KOPT-K1 (cell line): ENCODE data around the gene TRIM45.

ENCODE experiments used
- H3K27ac ChIP-seq: fragments of 200-600 bp; sonication (generic); 2 replicates; pipeline ENCODE4 v1.5.1; 2016; ENCODE audit warnings: antibody characterized with exemption, mild to moderate bottlenecking, low read depth, low read length; ENCODE audit not compliant: poor library complexity, severe bottlenecking
- H3K36me3 ChIP-seq: fragments of 200-600 bp; sonication (generic); 2 replicates; pipeline ENCODE4 v1.5.1; 2017; ENCODE audit warnings: antibody characterized with exemption, mild to moderate bottlenecking, low read length, moderate library complexity; ENCODE audit not compliant: insufficient read depth
- H3K9me3 ChIP-seq: fragments of 200-600 bp; sonication (generic); 2 replicates; pipeline ENCODE4 v1.5.1; 2017; ENCODE audit warnings: antibody characterized with exemption, low read length, mild to moderate bottlenecking; ENCODE audit not compliant: insufficient read depth, poor library complexity, severe bottlenecking

The TRIM45 gene

DNA sequence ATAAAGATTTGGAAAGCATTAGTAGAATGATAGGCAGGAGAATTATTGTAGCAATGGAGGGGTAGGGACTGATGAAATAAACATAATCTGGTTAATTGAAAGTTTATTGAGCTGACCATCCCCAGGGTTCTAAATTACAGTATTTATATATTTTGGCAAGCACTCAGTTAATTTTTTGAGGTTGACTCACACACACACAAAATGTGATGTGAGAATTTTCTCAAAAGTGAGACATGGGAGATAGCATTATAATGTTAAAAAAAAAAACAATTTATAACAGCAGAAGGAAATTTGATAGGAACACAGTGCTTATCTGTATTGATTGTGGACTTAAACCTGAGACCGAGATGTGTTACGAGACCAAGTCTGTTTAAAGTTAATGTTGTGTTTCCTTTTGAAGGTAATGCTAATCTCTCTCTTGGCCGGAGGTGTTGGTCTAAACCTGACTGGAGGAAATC is 24.6 kb downstream of the TRIM45 start:
- no peak overlapping the region for H3K27ac ChIP-seq
- H3K36me3 ChIP-seq = peaks cover 100% of the 10 kb centered on the region
- H3K9me3 ChIP-seq = no peaks in the 10 kb centered on the region

DNA sequence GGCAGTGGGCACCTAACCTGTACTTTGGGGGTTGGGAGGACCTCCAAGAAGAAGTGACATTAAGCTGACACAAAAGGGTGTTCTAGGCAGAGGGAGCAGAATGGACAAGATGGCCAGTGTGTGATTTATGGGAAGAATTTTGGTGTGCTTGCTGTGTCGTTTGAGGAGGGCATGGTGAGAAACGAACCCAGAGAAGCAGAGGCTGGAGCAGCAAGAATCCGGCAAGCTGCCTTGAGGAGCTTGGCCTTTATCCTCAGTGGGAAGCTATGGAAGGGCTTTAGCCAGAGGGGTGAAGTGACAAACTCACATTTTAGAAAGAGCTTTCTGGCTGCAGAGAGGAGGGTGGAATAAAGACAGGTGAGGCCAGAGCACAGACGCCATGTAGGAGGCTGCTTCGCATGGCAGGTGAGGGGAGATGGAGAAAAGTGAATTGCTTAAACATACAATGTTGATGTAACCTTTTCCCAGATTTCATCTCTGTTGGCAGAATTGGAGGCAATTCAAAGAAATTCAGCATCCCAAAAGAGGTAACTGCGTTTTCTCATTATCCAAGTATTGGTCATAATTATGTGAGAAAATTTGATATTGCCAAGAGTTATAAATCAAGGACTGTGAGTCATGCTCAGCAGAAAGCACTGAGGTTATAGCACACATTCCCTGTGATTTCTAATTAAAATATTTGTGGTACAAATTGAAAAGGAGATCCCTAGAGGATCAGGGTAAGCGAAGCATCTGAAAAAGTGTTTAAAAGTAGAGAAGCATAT is 26.5 kb downstream of the TRIM45 start:
- Histone ChIP-seq H3K9me3 (no peaks in the 10 kb centered on the region), H3K36me3 (peaks cover 100% of the 10 kb centered on the region), H3K27ac (no peak overlapping the region)

DNA sequence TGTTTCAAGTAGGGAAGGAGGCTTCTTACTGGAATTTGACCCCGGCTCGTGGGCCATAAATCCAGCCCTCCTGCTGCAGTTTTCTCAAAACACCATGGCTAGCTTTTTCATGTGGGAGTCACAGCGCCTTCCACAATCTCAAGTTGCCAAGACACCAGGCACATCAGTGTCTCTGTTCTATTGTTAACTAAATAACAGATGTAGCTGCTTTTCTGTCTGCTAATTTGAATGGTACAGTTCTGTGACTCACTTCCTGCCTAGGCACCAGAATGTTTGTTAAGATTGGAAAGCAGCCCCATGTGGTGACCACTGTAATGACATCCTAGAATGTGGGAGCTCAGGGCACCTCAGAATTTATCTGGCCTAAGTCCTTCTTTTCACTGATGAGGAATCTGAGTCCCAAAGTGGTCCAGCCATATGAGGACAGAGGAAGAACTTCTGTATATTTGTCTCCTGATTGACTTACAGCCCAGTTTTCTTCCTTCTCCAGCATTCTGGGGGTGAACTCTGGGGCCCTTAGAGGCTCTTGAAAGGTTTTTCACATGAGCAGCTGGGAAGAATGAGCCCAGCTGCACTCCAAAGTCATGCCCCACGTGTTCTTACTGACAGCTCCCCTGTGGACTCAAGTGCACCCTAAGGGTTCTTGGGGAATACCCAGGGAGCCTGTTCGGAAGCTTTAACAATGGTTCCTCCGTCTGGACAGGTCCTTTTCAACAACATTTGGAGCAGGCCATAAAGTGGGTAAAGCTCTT is 27.5 kb downstream of the TRIM45 start:
- peaks cover 100% of the 10 kb centered on the region for H3K36me3 ChIP-seq
- no peaks in the 10 kb centered on the region for H3K9me3 ChIP-seq
- H3K27ac ChIP-seq = no peak overlapping the region

DNA sequence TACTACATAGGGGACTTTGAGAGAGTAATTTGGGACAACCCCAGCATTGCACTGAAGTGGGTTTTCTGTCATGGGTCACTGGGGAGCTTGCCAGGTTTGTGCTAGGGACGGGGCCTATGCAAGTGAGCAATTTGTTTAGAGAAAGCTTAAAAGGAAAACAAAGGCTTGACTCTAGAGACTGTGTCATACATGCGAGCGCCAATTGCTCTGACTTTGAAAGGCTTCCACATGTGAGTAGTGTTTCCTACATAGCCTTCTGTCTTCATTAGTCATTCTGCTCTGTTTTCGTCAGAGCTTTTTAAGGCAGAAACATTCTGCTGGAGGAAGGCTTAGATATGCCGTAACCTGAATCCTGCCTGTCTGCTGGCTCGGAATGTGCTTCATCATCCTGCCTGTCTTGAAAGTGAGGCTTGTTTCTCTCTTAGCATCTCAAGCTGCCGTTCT is 28.4 kb downstream of the TRIM45 start:
- H3K9me3 ChIP-seq = no peaks in the 10 kb centered on the region
- H3K27ac ChIP-seq = no peak overlapping the region
- peaks cover 100% of the 10 kb centered on the region for H3K36me3 ChIP-seq

DNA sequence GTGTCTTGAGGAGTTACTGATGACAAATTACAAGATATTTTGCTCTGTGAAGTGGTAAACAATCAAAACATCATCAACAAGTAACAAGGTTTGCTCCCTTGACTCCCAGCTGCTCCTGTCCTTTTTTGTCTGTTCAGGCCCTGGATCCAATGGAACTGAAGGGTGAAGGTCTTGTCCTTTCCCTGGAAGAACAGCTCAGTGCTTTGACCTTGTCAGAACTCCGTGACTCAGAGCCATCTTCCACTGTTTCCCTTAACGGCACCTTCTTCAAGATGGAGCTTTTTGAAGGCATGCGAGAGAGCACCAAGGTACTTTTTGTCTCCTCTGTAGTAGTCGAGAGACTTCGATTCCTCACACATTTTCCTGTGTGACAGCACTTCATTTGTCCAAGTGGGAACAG is 29.0 kb downstream of the TRIM45 start:
- Histone ChIP-seq H3K27ac (no peak overlapping the region), H3K36me3 (peaks cover 100% of the 10 kb centered on the region), H3K9me3 (no peaks in the 10 kb centered on the region)

DNA sequence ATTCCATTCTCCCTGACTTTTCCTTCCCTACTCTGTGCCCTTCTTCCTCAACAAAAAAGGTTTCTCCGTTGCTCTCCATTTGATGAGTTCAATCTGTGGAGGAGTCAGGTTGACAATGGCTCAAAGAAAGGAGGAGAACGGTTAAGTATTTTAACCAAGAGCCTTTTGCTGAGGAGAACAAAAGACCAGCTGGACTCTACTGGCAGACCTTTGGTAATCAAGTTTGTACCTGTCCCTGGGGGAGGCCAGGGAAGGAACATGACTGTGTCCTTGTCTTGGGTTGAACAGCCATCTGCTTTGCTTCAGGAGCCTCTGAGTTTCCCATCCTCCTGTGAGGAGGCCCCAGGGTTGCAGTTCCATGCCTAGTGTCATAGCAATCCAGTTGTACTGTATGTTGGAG is 31.6 kb downstream of the TRIM45 start:
- H3K27ac ChIP-seq = no peak overlapping the region
- peaks cover 98% of the 10 kb centered on the region for H3K36me3 ChIP-seq
- no peaks in the 10 kb centered on the region for H3K9me3 ChIP-seq

DNA sequence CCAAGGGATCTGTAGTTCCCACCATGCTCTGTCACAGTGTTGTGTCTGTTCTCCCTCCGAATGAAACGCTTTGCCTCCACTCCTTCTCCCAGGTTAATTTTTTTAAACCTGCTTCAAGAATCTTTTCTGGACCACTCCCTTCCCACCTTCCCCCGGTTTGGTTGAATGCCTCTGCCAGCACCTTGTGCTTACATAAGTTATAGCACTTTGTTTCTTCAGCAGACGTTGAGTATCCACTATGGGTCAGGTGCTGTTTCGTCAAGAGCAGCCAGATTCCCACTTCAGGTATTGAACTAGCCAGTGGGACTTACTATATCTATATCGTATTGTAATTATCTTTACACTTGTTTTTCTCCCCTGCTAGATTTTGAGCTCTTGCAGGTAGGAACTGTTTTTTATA is 33.9 kb downstream of the TRIM45 start:
- Histone ChIP-seq H3K9me3 (no peaks in the 10 kb centered on the region), H3K27ac (no peak overlapping the region), H3K36me3 (peaks cover 98% of the 10 kb centered on the region)

DNA sequence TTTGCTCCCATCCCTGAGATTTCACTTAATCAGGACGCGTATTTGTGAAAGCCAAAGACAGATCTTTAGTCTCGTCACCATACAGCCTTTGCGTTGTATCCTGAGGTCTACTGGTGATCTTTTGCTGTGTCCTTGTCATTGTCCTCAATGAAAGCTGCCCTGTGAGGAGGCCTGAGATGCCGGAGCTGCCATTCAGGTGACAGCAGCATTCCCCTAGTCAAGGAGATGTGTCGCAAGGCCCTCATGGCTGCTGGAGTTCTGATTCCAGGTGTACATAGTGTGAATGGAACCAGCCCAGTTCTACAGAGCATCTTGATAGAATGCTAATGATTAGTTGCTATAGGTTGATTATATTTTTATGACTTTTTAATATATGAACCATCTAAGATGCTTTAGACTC is 37.3 kb downstream of the TRIM45 start:
- no peaks in the 10 kb centered on the region for H3K9me3 ChIP-seq
- no peak overlapping the region for H3K27ac ChIP-seq
- H3K36me3 ChIP-seq = peaks cover 98% of the 10 kb centered on the region

DNA sequence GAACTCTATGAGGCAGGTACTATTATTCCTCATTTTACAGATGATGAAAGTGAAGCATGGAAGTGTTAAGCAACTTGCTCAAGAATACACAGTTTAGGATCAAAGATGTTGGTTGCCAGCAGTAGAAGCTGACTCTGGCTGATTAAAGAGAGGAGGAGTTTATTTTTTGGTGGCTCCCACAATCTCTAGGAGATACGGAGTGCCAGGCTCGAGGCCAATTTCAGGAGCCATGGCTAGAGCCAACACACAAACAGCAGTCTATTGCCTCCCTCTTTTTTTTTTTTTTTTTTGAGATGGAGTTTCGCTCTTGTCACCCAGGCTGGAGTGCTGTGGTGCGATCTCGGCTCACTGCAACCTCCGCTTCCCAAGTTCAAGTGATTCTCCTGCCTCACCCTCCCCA is 41.8 kb downstream of the TRIM45 start:
- Histone ChIP-seq H3K9me3 (no peaks in the 10 kb centered on the region), H3K36me3 (peaks cover 100% of the 10 kb centered on the region), H3K27ac (no peak overlapping the region)

DNA sequence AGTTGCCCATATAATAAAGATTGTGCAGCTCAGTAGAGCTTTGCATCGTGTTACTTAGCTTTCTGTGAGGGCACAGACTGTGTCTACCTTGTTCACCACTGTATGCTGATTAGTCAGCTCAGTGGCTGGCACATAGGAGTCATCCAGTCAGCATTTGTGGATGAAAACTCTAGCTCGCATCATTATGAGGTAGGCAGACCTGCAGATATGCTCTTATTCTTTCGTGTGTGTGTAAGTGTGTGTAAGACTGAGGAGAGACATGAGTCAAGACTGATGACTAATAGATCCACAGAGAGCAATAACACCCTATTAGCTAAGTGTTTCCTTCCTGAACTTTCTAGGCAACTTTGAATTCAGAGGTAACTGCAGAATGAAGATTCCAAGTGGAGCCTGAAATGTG is 44.3 kb downstream of the TRIM45 start:
- Histone ChIP-seq H3K36me3 (peaks cover 97% of the 10 kb centered on the region), H3K27ac (no peak overlapping the region), H3K9me3 (no peaks in the 10 kb centered on the region)

DNA sequence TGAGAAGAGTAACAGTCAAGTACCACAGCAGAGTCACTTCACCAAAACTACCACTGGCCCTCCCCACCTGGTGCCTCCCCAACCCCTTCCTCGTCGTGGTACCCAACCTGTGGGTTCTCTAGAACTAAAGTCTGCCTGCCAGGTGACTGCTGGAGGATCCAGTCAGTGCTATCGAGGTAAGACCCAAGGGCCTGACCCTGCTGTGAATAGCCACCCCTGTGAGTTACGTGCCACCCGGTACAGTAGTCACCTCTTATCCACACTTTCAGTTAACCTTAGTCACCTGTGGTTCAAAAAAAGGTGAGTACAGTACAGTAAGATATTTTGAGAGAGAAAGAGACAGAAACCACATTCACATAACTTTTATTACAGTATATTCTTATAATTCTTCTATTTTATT is 44.9 kb downstream of the TRIM45 start:
- no peaks in the 10 kb centered on the region for H3K9me3 ChIP-seq
- no peak overlapping the region for H3K27ac ChIP-seq
- H3K36me3 ChIP-seq = peaks cover 96% of the 10 kb centered on the region

DNA sequence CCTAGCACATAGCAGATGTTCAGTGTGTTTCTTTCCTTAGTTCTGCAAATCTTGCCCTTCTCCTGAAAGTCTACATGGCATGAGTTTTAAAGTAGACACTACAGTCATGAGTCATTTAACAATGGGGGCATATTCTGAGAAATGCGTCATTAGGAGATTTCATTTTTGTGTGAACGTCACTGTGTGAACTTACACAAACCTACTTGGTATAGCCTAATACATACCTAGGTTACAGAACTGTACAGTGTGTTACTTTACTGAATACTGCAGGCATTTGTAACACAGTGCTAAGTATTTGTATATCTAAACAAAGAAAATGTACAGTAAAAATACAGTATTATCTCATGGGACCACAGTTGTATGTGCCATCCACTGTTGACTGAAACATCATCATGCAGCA is 51.4 kb downstream of the TRIM45 start:
- Histone ChIP-seq H3K9me3 (no peaks in the 10 kb centered on the region), H3K27ac (no peak overlapping the region), H3K36me3 (peaks cover 96% of the 10 kb centered on the region)

DNA sequence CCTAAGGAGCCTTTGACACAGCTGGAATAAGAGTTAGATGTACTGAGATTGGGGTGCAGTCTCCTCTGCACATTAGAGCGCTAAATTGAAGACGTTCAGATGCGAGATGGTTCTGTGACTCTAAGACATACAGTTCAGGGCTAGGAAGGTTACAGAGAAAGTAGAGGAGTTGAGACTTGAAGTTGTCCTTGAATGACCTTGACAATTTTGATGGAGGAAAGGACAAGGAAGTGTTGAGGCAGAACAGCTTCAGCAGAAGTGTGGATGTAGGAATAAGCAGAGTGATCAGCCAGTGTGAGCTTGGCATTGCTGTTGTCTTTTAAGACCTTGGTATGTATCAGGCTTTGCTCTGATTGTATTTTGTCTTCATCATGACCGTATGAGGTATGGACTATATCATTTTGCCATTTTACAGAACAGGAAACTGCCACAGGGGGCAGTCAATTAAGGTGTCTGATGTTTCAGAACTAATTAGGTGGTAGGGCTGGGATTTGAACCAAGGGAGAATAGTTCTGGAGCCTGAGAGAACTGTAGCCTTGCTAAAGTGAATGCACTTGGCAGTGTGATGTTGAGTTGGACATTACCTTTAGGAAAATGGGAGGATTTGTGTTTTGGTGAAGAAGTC is 52.2 kb downstream of the TRIM45 start:
- Histone ChIP-seq H3K36me3 (peaks cover 96% of the 10 kb centered on the region), H3K9me3 (no peaks in the 10 kb centered on the region), H3K27ac (no peak overlapping the region)

DNA sequence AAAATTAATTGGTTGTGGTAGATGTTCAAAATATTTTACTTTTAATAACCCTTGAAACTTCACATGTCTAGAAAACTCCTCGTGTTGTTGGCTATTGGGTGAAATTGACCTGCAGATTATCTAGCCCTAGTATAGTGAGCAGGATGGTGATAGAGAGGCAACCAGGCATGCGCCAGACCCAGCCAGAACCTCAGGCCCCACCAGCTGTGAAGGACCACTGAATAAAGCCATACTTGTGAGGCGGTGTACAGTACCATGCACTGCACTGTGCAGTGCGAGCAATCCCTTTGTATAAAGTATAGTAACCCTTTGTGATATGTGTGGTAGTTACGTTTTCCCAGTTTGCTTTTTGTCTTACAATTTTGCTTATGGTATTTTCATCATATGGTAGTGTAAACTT is 53.0 kb downstream of the TRIM45 start:
- no peak overlapping the region for H3K27ac ChIP-seq
- no peaks in the 10 kb centered on the region for H3K9me3 ChIP-seq
- H3K36me3 ChIP-seq = peaks cover 96% of the 10 kb centered on the region

DNA sequence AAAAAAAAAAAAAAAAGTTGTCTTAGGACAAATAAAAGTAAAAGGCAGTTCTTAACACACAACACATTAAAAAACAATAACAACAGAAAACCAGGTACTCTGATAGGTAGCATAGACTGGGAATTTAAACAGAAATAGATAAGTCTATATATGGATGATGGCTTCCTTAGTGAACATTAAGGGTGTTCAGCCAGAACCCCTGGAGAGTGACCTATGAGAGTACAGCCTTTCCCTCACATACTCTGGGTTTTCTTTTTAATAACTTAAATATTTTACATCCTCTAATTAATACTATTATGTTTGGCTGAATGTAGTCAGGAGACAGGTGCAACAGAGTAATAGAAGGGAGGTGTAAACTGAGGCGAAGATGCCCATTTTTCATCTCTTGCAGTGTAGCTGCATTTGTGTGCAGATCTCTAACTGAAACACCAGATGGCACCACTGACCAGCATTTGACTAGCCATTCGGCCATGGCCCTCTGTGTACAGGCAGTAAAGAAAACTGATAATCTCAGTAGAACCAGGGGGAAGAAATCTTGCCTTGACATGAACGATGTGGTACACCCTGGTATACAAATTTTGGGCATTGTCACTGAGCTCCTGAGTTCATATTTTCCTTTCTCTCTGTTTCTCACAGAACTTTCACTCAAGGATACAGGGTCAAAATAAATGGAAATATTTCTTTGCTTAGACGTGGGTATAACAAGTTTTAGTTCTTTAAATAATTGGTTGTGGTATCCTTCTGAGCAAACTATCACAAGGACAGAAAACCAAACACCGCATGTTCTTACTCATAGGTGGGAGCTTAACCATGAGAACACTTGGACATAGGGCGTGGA is 53.8 kb downstream of the TRIM45 start:
- Histone ChIP-seq H3K27ac (no peak overlapping the region), H3K36me3 (peaks cover 96% of the 10 kb centered on the region), H3K9me3 (no peaks in the 10 kb centered on the region)
